Subcutaneous adipose tissue (tissue), 4 donors: ENCODE data around the gene CERT1. TPM values are rescaled to one million over a fixed set of nuclear protein-coding genes. Genes with fewer than 3 reads are reported as not detected.

Experiments used
- CTCF ChIP-seq: fragments of 450-650 bp; IDR thresholded peaks from one replicate; pipeline ENCODE4 v1.5.1; 2016; ENCODE audit warnings: low read depth, mild to moderate bottlenecking, control low read depth, antibody characterized with exemption, moderate library complexity
- total RNA-seq, 4 donors: library from RNA; depleted of rRNA; stranded (reverse); fragments of >200 nt; gene quantifications; one replicate each; pipeline ENCODE4 v1.1.0, GENCODE V29; 2016

CERT1 gene
- total RNA-seq, 4 donors from 2014 or later: 77.6 to 106 (median 86.1) TPM

DNA sequence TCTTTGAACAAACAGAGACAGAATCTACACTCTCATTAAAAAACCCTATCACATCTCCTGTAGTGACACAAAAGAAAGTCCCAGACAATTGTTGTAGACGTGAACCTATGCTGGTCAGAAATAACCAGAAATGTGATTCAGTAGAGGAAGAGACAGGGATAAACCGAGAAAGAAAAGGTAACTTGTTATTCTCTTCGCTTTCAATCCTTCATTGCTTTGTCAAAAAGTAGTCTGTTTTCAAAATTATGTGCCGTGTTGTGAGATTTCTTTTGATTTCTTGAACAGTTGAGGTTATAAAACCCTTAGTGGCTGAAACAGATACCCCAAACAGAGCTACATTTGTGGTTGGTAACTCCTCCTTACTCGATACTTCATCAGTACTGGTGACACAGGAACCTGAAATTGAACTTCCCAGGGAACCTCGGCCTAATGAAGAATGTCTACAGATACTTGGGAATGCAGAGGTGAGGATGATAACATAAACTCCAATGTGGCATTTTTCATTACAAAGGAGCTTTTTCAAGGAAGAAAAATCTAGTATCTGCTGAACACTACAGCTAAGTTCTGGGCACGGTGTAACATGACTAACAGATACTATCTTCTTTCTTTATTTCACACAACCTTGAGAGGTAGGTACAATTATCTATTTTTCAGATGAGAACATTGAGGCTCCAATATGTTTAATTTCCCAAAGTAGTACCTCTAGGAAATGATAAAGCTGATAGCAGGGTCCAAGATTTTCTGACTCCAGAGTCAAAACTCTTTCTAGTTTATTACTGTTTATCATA, 160.1 kb downstream of the CERT1 start:
- TF ChIP-seq CTCF: no peak

- no peak for TF ChIP-seq CTCF
These were observed 161.8 kb downstream of the CERT1 start for GRCh38 chr5:75349663-75350062.

DNA sequence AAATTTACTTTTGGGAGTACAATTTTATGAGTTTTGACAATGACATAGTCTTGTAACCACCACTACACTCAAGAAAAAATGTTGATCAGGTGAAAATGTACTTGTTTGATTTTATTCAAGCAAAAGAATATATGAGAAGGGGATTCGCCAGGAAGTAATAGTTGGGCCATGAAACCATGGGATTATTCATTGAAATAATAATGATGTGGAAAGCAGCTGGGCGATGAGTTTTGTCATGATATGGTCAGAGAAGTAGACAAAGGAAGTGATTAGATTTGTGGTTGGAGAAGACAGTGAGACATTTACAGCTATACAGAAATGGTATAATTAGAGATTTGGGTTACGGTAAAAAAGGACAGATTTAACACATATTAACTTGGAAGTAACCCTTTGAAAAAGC, 163.2 kb downstream of the CERT1 start:
- no peak for TF ChIP-seq CTCF

GRCh38 chr5:75342836-75343235, 168.6 kb downstream of the CERT1 start:
- TF ChIP-seq CTCF: no peak

DNA sequence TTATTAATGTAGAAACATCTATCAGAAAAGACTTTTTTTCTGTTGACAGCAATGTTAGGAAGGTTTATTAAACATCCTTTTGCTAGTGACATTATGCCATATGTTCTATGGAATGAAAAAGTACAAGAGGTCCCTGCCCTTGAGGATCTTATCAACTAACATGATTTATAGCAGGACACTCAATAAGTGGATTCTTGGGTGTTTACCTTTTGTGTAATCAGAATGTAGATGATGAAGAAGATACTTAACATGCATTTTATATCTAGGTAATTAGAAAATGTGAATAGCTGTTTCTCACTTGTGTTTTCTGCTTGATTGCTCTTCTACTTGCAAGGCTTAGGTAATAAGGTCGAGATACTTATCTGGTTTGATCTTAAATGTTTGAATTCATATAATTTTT, 169.5 kb downstream of the CERT1 start:
- no peak for TF ChIP-seq CTCF

GRCh38 chr5:75340714-75341478, 170.5 kb downstream of the CERT1 start:
- TF ChIP-seq CTCF: no peak

GRCh38 chr5:75338408-75338807, 173.0 kb downstream of the CERT1 start:
- TF ChIP-seq CTCF: no peak
